ENCODE results near the gene KCNIP1. TPM values are rescaled to one million over a fixed set of nuclear protein-coding genes. Genes with fewer than 3 reads are reported as not detected.

KCNIP1 gene
- total RNA-seq, 4 donors from 2014 or later: 1.2 to 2.7 TPM; not detected in 2

GRCh38 chr5:170518277-170518676 is 14.5 kb downstream of the KCNIP1 start:
- Histone ChIP-seq H3K36me3 (no peaks in the 10 kb centered on the region), H3K4me3 (no peak overlapping the region), H3K4me1 (no peaks in the 10 kb centered on the region), H3K27me3 (no peaks in the 10 kb centered on the region), H3K27ac (no peak overlapping the region), H3K9me3 (no peaks in the 10 kb centered on the region)
- intact Hi-C loops (cut with DNase I; ENCODE audit: low total_unique reads) (no loop called here), in situ Hi-C loops (cut with MboI; ENCODE audit: low pct_ligation_motif_present in 1 of 4, low pct_unique_long_range_greater_than_20kb in 1 of 4, low sequenced_read_pairs in 3 of 4) (no loop called here)
- no peak for DNase-seq
- TF ChIP-seq POLR2A (IDR thresholded peaks at IDR 0.05): no peak
- 52 to 65% methylated on average over 5 of the region's 5 CpGs for WGBS, 2 donors (ENCODE audit: low coverage in 1 of 2)

GRCh38 chr5:170519549-170519948 is 15.7 kb downstream of the KCNIP1 start:
- 58 to 75% methylated on average over 5 of the region's 5 CpGs for WGBS, 2 donors (ENCODE audit: low coverage in 1 of 2)
- no peaks in the 10 kb centered on the region for H3K36me3 ChIP-seq
- H3K9me3 ChIP-seq: no peaks in the 10 kb centered on the region
- in situ Hi-C loops (cut with MboI; ENCODE audit: low pct_ligation_motif_present in 1 of 4, low pct_unique_long_range_greater_than_20kb in 1 of 4, low sequenced_read_pairs in 3 of 4) (no loop called here), intact Hi-C loops (cut with DNase I; ENCODE audit: low total_unique reads) (no loop called here)
- no peaks in the 10 kb centered on the region for H3K4me1 ChIP-seq
- TF ChIP-seq, protein P1, sequence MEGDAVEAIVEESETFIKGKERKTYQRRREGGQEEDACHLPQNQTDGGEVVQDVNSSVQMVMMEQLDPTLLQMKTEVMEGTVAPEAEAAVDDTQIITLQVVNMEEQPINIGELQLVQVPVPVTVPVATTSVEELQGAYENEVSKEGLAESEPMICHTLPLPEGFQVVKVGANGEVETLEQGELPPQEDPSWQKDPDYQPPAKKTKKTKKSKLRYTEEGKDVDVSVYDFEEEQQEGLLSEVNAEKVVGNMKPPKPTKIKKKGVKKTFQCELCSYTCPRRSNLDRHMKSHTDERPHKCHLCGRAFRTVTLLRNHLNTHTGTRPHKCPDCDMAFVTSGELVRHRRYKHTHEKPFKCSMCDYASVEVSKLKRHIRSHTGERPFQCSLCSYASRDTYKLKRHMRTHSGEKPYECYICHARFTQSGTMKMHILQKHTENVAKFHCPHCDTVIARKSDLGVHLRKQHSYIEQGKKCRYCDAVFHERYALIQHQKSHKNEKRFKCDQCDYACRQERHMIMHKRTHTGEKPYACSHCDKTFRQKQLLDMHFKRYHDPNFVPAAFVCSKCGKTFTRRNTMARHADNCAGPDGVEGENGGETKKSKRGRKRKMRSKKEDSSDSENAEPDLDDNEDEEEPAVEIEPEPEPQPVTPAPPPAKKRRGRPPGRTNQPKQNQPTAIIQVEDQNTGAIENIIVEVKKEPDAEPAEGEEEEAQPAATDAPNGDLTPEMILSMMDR (IDR thresholded peaks at IDR 0.05): no peak
- no peak for TF ChIP-seq POLR2A (IDR thresholded peaks at IDR 0.05)
- no peak for TF ChIP-seq EP300 (IDR thresholded peaks at IDR 0.05; ENCODE audit: low read depth)
- TF ChIP-seq POLR2AphosphoS5 (IDR thresholded peaks at IDR 0.05): no peak
- no peaks in the 10 kb centered on the region for H3K27me3 ChIP-seq
- H3K27ac ChIP-seq: no peak overlapping the region
- DNase-seq: no peak
- no peak overlapping the region for H3K4me3 ChIP-seq

GRCh38 chr5:170520372-170520771 is 16.6 kb downstream of the KCNIP1 start:
- Histone ChIP-seq H3K4me3 (no peak overlapping the region), H3K9me3 (no peaks in the 10 kb centered on the region), H3K4me1 (no peaks in the 10 kb centered on the region), H3K27me3 (no peaks in the 10 kb centered on the region), H3K36me3 (no peaks in the 10 kb centered on the region), H3K27ac (no peak overlapping the region)
- intact Hi-C loops (cut with DNase I; ENCODE audit: low total_unique reads): loop anchor here (5.0 kb wide), 1 partner anchor 1247 kb away; no protein-coding TSS in a partner anchor
- in situ Hi-C loops (cut with MboI; ENCODE audit: low pct_ligation_motif_present in 1 of 4, low pct_unique_long_range_greater_than_20kb in 1 of 4, low sequenced_read_pairs in 3 of 4): no loop called here
- DNase-seq: no peak
- no peak for TF ChIP-seq POLR2A (IDR thresholded peaks at IDR 0.05)
- TF ChIP-seq, protein P1 (IDR thresholded peaks at IDR 0.05): no peak
- TF ChIP-seq POLR2AphosphoS5 (IDR thresholded peaks at IDR 0.05): no peak
- TF ChIP-seq EP300 (IDR thresholded peaks at IDR 0.05; ENCODE audit: low read depth): no peak
- 57 to 80% methylated on average over 1 to 6 of the region's 6 CpGs for WGBS, 2 donors (ENCODE audit: low coverage in 1 of 2)

DNA sequence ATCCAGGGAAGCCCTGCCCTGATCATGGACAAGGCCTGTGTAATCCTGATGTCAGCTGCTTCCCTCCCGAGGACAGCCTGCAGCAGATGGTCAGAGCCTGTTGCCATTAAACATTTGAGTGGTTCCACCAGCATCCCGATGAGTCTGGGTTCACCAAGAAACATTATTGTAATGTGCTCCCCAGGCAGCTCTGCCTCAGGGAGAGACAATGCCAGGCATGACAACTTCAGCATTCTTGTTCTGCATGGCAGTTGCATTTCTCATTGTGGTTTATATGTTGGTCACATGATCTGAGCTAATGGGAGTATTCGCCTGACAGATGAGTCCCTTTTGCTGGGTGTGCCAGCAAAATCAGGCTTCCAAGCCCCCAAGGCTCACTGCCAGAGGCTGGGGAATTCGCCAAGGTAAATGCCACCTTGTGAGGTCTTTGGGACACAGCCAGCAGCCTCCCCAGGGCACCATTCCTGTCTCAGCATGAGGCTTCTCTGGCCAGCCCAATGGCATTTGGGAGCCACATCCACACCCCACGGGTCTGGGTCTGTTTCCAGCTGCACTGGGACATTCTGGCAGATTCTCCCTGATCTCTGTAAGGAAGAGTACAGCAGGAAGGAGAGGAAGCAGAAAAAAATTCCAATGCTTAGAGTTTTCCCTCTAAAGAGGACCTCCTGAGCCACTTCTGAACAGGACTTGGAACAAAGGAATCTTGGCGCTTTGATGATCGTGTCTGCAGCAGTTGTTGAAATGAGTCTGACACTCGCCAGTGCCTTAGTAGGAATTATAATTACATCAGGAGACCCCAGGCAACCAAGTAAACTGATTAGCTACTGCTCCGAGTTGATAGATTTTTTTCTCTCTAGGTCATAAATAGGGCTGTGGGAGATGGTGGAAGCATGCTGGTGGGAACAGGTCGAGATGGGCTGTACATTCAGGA is 18.7 kb downstream of the KCNIP1 start:
- intact Hi-C loops (cut with DNase I; ENCODE audit: low total_unique reads) (loop anchor here (5.0 kb wide), 1 partner anchor 1245 kb away; no protein-coding TSS in a partner anchor), in situ Hi-C loops (cut with MboI; ENCODE audit: low pct_ligation_motif_present in 1 of 4, low pct_unique_long_range_greater_than_20kb in 1 of 4, low sequenced_read_pairs in 3 of 4) (no loop called here)
- H3K4me3 ChIP-seq: no peak overlapping the region
- H3K9me3 ChIP-seq: no peaks in the 10 kb centered on the region
- no peak for DNase-seq
- no peaks in the 10 kb centered on the region for H3K4me1 ChIP-seq
- no peaks in the 10 kb centered on the region for H3K36me3 ChIP-seq
- no peaks in the 10 kb centered on the region for H3K27me3 ChIP-seq
- TF ChIP-seq POLR2A (IDR thresholded peaks at IDR 0.05): no peak
- TF ChIP-seq, protein P1 (IDR thresholded peaks at IDR 0.05): no peak
- no peak for TF ChIP-seq POLR2AphosphoS5 (IDR thresholded peaks at IDR 0.05)
- no peak for TF ChIP-seq EP300 (IDR thresholded peaks at IDR 0.05; ENCODE audit: low read depth)
- no peak overlapping the region for H3K27ac ChIP-seq
- 34 to 42% methylated on average over 5 to 10 of the region's 10 CpGs for WGBS, 2 donors (ENCODE audit: low coverage in 1 of 2)

Data from transverse colon (tissue), 4 donors.